GM12878 (cell line): ENCODE data around the gene YEATS2. TPM values are rescaled to one million over a fixed set of nuclear protein-coding genes. Genes with fewer than 3 reads are reported as not detected.

Source experiments
- ATAC-seq: fragments of 200-7000 bp; cut with Tn5 transposase; 3 replicates; pipeline ENCODE4 v1.9.1; 2020; ENCODE audit warnings: mild to moderate bottlenecking, moderate library complexity
- BruUV-seq: library from RNA; stranded (reverse); fragments of 400-500 nt; replicated peaks from 2 replicates; lab custom pipeline; 2021; lab: Mats Ljungman, UMichigan
- CTCF ChIA-PET: fragments of 300-600 bp; sonication (Branson Sonifier 250); formaldehyde crosslinking; extraction: SDS; loops from one replicate; lab custom pipeline; 2021; ENCODE audit warnings: inconsistent platforms; lab: Yijun Ruan, JAX
- POLR2A ChIA-PET: fragments of 350-600 bp; formaldehyde crosslinking; extraction: SDS; loops from one replicate; lab custom pipeline; 2021; ENCODE audit warnings: inconsistent platforms; lab: Charles Lee
- RAD21 ChIA-PET: fragments of 300-600 bp; sonication (Branson Sonifier 250); formaldehyde crosslinking; loops from one replicate; lab custom pipeline; 2023; ENCODE audit warnings: antibody characterized with exemption; ENCODE audit not compliant: unreplicated experiment; lab: Charles Lee
- SMC1A ChIA-PET: fragments of 300-600 bp; sonication (Branson Sonifier 250); formaldehyde crosslinking; loops from one replicate; lab custom pipeline; 2023; ENCODE audit not compliant: unreplicated experiment, uncharacterized antibody; lab: Charles Lee
- DNase-seq: peaks from one replicate; pipeline ENCODE4 v3.0.0-alpha.2; 2011; ENCODE audit warnings: low read depth, low spot score
- FAIRE-seq: peaks from 3 replicates; lab custom pipeline; 2011; peaks lifted over from hg19 to GRCh38; lab: Jason Lieb, UNC
- H2AFZ ChIP-seq: 2 replicates; pipeline ENCODE4 v1.6.0; 2011; ENCODE audit warnings: low read depth, low read length, control low read depth; ENCODE audit not compliant: control insufficient read depth
- H3K27ac ChIP-seq: 2 replicates; pipeline ENCODE4 v1.5.1; 2011; ENCODE audit warnings: control low read depth; ENCODE audit not compliant: control insufficient read depth, insufficient read depth
- H3K27me3 ChIP-seq, 2 experiments: replicated peaks in 1 of 2; 2 replicates each; pipeline versions ENCODE4 v1.6.0 to v1.6.1; 2011; ENCODE audit warnings: low read length in 1 of 2; ENCODE audit not compliant: control insufficient read depth in 2 of 2, insufficient read depth in 2 of 2
- H3K36me3 ChIP-seq, 2 experiments: 2 replicates each; pipeline ENCODE4 v1.5.1; 2011; ENCODE audit warnings: low read length in 1 of 2; ENCODE audit not compliant: control insufficient read depth in 2 of 2, insufficient read depth in 2 of 2
- H3K4me1 ChIP-seq: 2 replicates; pipeline ENCODE4 v1.6.1; 2011; ENCODE audit warnings: mild to moderate bottlenecking, low read length, moderate library complexity, mixed read lengths; ENCODE audit not compliant: control insufficient read depth, insufficient read depth
- H3K4me2 ChIP-seq: 2 replicates; pipeline ENCODE4 v1.6.0; 2011; ENCODE audit warnings: control low read depth; ENCODE audit not compliant: control insufficient read depth, insufficient read depth
- H3K4me3 ChIP-seq: fragments of 200-600 bp; sonication (generic); 2 replicates; pipeline ENCODE4 v1.5.1; 2016
- H3K79me2 ChIP-seq: 2 replicates; pipeline ENCODE4 v1.6.0; 2011; ENCODE audit warnings: low read length; ENCODE audit not compliant: control insufficient read depth, insufficient read depth
- H3K9ac ChIP-seq: 2 replicates; pipeline ENCODE4 v1.8.0; 2011; ENCODE audit warnings: low read length, control low read depth, mixed read lengths; ENCODE audit not compliant: control insufficient read depth, insufficient read depth
- H3K9me3 ChIP-seq: replicated peaks from 3 replicates; pipeline ENCODE4 v1.5.1; 2011; ENCODE audit warnings: mild to moderate bottlenecking, low read length; ENCODE audit not compliant: control insufficient read depth, insufficient read depth
- H4K20me1 ChIP-seq: 2 replicates; pipeline ENCODE4 v1.6.0; 2011; ENCODE audit not compliant: control insufficient read depth, insufficient read depth
- ATF7 ChIP-seq: fragments of 450-650 bp; IDR thresholded peaks from 2 replicates; pipeline ENCODE4 v1.6.1; 2016; ENCODE audit warnings: low read depth, mild to moderate bottlenecking
- CHD2 ChIP-seq: IDR thresholded peaks from 2 replicates; pipeline ENCODE4 v1.6.1; 2011; ENCODE audit warnings: low read depth, low read length, improper control_type of control experiment, borderline replicate concordance
- IKZF1 ChIP-seq: fragments of 450-650 bp; conservative IDR thresholded peaks from 2 replicates; pipeline ENCODE4 v1.6.1; 2017; ENCODE audit warnings: antibody characterized with exemption, mild to moderate bottlenecking
- KDM1A ChIP-seq: fragments of 200-600 bp; sonication (generic); IDR thresholded peaks from 2 replicates; pipeline ENCODE4 v1.6.1; 2016; ENCODE audit warnings: borderline replicate concordance
- NFXL1 ChIP-seq: fragments of 450-650 bp; IDR thresholded peaks from 2 replicates; pipeline ENCODE4 v1.6.1; 2017; ENCODE audit warnings: antibody characterized with exemption, mild to moderate bottlenecking, borderline replicate concordance
- NFYB ChIP-seq: IDR thresholded peaks from 2 replicates; pipeline ENCODE4 v1.6.1; 2011; ENCODE audit warnings: low read depth, mild to moderate bottlenecking, low read length, improper control_type of control experiment, moderate library complexity; ENCODE audit not compliant: insufficient read depth
- PBX3 ChIP-seq: IDR thresholded peaks from 2 replicates; pipeline ENCODE4 v1.6.1; 2011; ENCODE audit warnings: mild to moderate bottlenecking, low read depth, low read length, moderate library complexity; ENCODE audit not compliant: insufficient replicate concordance
- POLR2AphosphoS5 ChIP-seq: IDR thresholded peaks from 2 replicates; pipeline ENCODE4 v1.6.1; 2011; ENCODE audit warnings: mild to moderate bottlenecking, low read length, inconsistent platforms
- RAD21 ChIP-seq: IDR thresholded peaks from 2 replicates; pipeline ENCODE4 v1.6.1; 2011; ENCODE audit warnings: mild to moderate bottlenecking, low read depth, low read length, moderate library complexity; ENCODE audit not compliant: insufficient read depth
- RAD51 ChIP-seq: fragments of 450-650 bp; IDR thresholded peaks from 2 replicates; pipeline ENCODE4 v1.6.1; 2016; ENCODE audit warnings: moderate library complexity, mild to moderate bottlenecking, inconsistent platforms
- RB1 ChIP-seq: fragments of 450-650 bp; formaldehyde crosslinking; IDR thresholded peaks from 2 replicates; pipeline ENCODE4 v1.6.1; 2017; ENCODE audit warnings: mild to moderate bottlenecking, borderline replicate concordance
- TARDBP ChIP-seq: IDR thresholded peaks from 2 replicates; pipeline ENCODE4 v1.6.1; 2016; ENCODE audit warnings: borderline replicate concordance
- TCF7 ChIP-seq: IDR thresholded peaks from 2 replicates; pipeline ENCODE4 v1.6.1; 2014; ENCODE audit warnings: antibody characterized with exemption, borderline replicate concordance
- WRNIP1 ChIP-seq: IDR thresholded peaks from 2 replicates; pipeline ENCODE4 v1.6.1; 2011; ENCODE audit warnings: low read depth, low read length, improper control_type of control experiment, borderline replicate concordance
- YY1 ChIP-seq: IDR thresholded peaks from 2 replicates; pipeline ENCODE4 v1.6.1; 2011; ENCODE audit warnings: low read depth, mild to moderate bottlenecking, low read length
- ZBTB33 ChIP-seq: fragments of 450-650 bp; IDR thresholded peaks from 2 replicates; pipeline ENCODE4 v1.6.1; 2017; ENCODE audit warnings: mild to moderate bottlenecking
- ZBTB40 ChIP-seq: fragments of 450-650 bp; IDR thresholded peaks from 2 replicates; pipeline ENCODE4 v1.6.1; 2016; ENCODE audit warnings: mild to moderate bottlenecking, moderate library complexity, borderline replicate concordance
- ZSCAN29 ChIP-seq: fragments of 450-650 bp; IDR thresholded peaks from 2 replicates; pipeline ENCODE4 v1.6.1; 2017; ENCODE audit warnings: mild to moderate bottlenecking, moderate library complexity
- WGBS: methylation state at CpG from one replicate; pipeline ENCODE4 v1.1.6; 2016; ENCODE audit warnings: low lambda C conversion rate; ENCODE audit not compliant: insufficient replicate concordance, insufficient coverage; ENCODE audit errors: missing lambda C conversion rate; 5-methylcytosine and 5-hydroxymethylcytosine counted together
- in situ Hi-C: fragments of 300-500 bp; cut with MboI; formaldehyde crosslinking; loops from 9 replicates; pipeline ENCODE4 v1.14.3; 2018; ENCODE audit warnings: mixed read lengths
- intact Hi-C: fragments of 100-400 bp; cut with micrococcal nuclease; formaldehyde crosslinking; loops from one replicate; pipeline ENCODE4 v1.14.2; 2022; ENCODE audit not compliant: unreplicated experiment
- polyA plus RNA-seq, 11 experiments: library from polyadenylated mRNA; depleted of rRNA in 4 of 11; unstranded in 6 of 11; stranded (reverse) in 5 of 11; fragments of >200 nt; fragmentation: Nextera tagmentation in 4 of 11; fragmentation: Illumina TruSeq in 1 of 11; extraction: Ambion mirVana in 4 of 11; extraction: Trizol in 1 of 11; gene quantifications; 1 replicate in 1 of 11; 2 replicates in 10 of 11; pipeline versions ENCODE4 v1.2.1 to v1.2.3, GENCODE V29; 2011 to 2016; ENCODE audit warnings: inconsistent platforms in 2 of 11, missing spikeins in 2 of 11, low read depth in 1 of 11
- total RNA-seq, 4 experiments: library from RNA; depleted of rRNA in 3 of 4; stranded (reverse); fragments of >200 nt in 3 of 4; fragmentation: Illumina TruSeq in 1 of 4; extraction: Trizol in 1 of 4; gene quantifications; 2 replicates each; pipeline versions ENCODE4 v1.2.1 to v1.2.3, GENCODE V29; 2013 to 2021

YEATS2 gene
- total and polyA plus RNA-seq, 10 of the 15 experiments (the other 5 are each of a cell fraction or from before 2014, with no cell fraction given) = 1.9 to 65.3 (median 25.8) TPM

GRCh38 chr3:183768114-183768513 is 70.5 kb downstream of the YEATS2 start:
- TF ChIP-seq CHD2 = no peak
- no peak for TF ChIP-seq ZSCAN29
- no peak for TF ChIP-seq YY1
- no peak for TF ChIP-seq IKZF1
- no peak for TF ChIP-seq RAD51
- TF ChIP-seq TARDBP = no peak
- no peak for TF ChIP-seq ZBTB33
- no peak for TF ChIP-seq KDM1A
- no peak for TF ChIP-seq ATF7
- no peak for TF ChIP-seq ZBTB40
- no peak for TF ChIP-seq NFYB
- TF ChIP-seq WRNIP1 = no peak
- TF ChIP-seq NFXL1 = no peak
- TF ChIP-seq RAD21 = no peak
- TF ChIP-seq POLR2AphosphoS5 = no peak
- no peak for TF ChIP-seq RB1
- TF ChIP-seq PBX3 = no peak
- TF ChIP-seq TCF7 = no peak
- FAIRE-seq = no peak
- no peak overlapping the region for H3K4me3 ChIP-seq
- intact Hi-C loops = loop anchor here (5.0 to 10.0 kb wide), 2 partner anchors 586 to 643 kb away; no protein-coding TSS in a partner anchor
- no peak overlapping the region for H3K27ac ChIP-seq
- no peak overlapping the region for H3K9ac ChIP-seq
- ChIA-PET POLR2A (no interaction called here), CTCF (interaction anchor here (0.6 to 6.5 kb wide), 5 partner anchors 12 to 299 kb away, joined by 3 to 71 read pairs (median 4); no protein-coding TSS in a partner anchor), RAD21 (no interaction called here), SMC1A (no interaction called here)
- ATAC-seq = no peak
- H3K4me2 ChIP-seq = no peak overlapping the region
- H3K36me3 ChIP-seq = peaks cover 4 to 8% of the 10 kb centered on the region in 2 experiments
- H3K79me2 ChIP-seq = no peaks in the 10 kb centered on the region
- in situ Hi-C loops = loop anchor here (5.0 kb wide), 1 partner anchor 301 kb away; no protein-coding TSS in a partner anchor
- over 99% methylated on average over 8 of the region's 8 CpGs for WGBS
- no peaks in the 10 kb centered on the region for H3K9me3 ChIP-seq
- H2AFZ ChIP-seq = no peak overlapping the region
- no peaks in the 10 kb centered on the region for H3K27me3 ChIP-seq
- BruUV-seq = no TSS peak
- no peaks in the 10 kb centered on the region for H4K20me1 ChIP-seq
- no peak for DNase-seq
- H3K4me1 ChIP-seq = no peaks in the 10 kb centered on the region
